ENCODE measurements around the gene RBM19.

Gene RBM19

DNA sequence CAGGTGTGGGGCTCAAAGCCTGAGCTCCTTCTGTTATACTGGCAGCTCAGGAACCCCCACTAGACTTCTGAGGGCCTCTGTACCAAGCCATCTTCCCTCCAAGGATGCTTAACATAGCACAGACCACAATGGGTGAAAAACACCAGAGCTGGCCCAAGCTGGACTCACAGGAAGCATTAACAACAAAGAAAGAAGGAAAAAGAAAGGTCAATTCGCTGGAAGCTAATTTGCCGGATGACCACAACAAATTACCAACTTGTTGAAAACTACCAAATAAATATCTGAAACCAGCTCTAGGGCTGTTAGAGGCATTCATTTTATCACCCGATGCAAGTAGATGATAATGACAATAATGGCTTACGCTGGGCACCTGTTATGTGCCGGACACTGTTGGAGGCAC is 48.7 kb downstream of the RBM19 start:
- H3K36me3 ChIP-seq (ENCODE audit: control insufficient read depth in 1 of 2, insufficient read depth in 2 of 2, low read length in 2 of 2), result peaks cover 5 to 36% of the 10 kb centered on the region in 2 donors

GRCh38 chr12:113914806-113915205 is 51.3 kb downstream of the RBM19 start:
- H3K36me3 ChIP-seq (ENCODE audit: control insufficient read depth in 1 of 2, insufficient read depth in 2 of 2, low read length in 2 of 2), result peaks cover 10 to 39% of the 10 kb centered on the region in 2 donors

More for the DNA sequence above, 48.7 kb downstream of the RBM19 start:
- no peak overlapping the region for H3K4me3 ChIP-seq (ENCODE audit: low read depth in 1 of 2, low read length in 2 of 2)
- no peaks in the 10 kb centered on the region for H3K9me3 ChIP-seq (ENCODE audit: control insufficient read depth in 1 of 2, low read length in 2 of 2)
- H3K27me3 ChIP-seq (ENCODE audit: control insufficient read depth in 1 of 2, insufficient read depth in 2 of 2, low read length in 2 of 2), result no peaks in the 10 kb centered on the region
- H3K27ac ChIP-seq (ENCODE audit: low read depth, low read length), result no peak overlapping the region
- no peaks in the 10 kb centered on the region for H3K4me1 ChIP-seq (ENCODE audit: control insufficient read depth in 1 of 2, insufficient read depth in 2 of 2, low read length in 2 of 2)
- no peak overlapping the region for H3K9ac ChIP-seq (ENCODE audit: low read depth in 1 of 2, low read length in 2 of 2)

DNA sequence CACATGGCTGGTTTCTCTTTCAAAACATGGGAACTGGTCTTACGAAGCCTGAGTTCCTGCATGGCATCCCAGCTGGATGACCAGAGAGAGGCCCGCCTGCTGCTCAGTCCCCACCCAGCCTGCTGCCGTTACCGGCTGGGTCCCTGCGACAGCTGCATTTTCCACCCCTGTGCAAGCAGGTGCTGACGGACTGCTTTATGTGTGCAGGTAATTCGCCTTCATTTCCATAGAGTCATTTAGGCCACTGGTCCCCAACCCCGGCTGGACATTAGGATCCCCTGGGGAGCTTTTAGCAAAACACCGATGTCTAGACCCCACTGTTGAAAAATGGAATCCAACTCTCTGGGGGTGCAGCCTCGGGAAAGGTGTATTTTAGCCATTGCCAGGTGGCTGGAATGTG is 51.9 kb downstream of the RBM19 start:
- Histone ChIP-seq H3K27ac (ENCODE audit: low read depth, low read length) (no peak overlapping the region), H3K9me3 (ENCODE audit: control insufficient read depth in 1 of 2, low read length in 2 of 2) (no peaks in the 10 kb centered on the region), H3K27me3 (ENCODE audit: control insufficient read depth in 1 of 2, insufficient read depth in 2 of 2, low read length in 2 of 2) (no peaks in the 10 kb centered on the region), H3K4me3 (ENCODE audit: low read depth in 1 of 2, low read length in 2 of 2) (no peak overlapping the region), H3K36me3 (ENCODE audit: control insufficient read depth in 1 of 2, insufficient read depth in 2 of 2, low read length in 2 of 2) (peaks cover 10 to 45% of the 10 kb centered on the region in 2 donors), H3K9ac (ENCODE audit: low read depth in 1 of 2, low read length in 2 of 2) (no peak overlapping the region), H3K4me1 (ENCODE audit: control insufficient read depth in 1 of 2, insufficient read depth in 2 of 2, low read length in 2 of 2) (no peaks in the 10 kb centered on the region)

More at GRCh38 chr12:113914806-113915205, 51.3 kb downstream of the RBM19 start:
- Histone ChIP-seq H3K4me3 (ENCODE audit: low read depth in 1 of 2, low read length in 2 of 2) (no peak overlapping the region), H3K27me3 (ENCODE audit: control insufficient read depth in 1 of 2, insufficient read depth in 2 of 2, low read length in 2 of 2) (no peaks in the 10 kb centered on the region), H3K9me3 (ENCODE audit: control insufficient read depth in 1 of 2, low read length in 2 of 2) (no peaks in the 10 kb centered on the region), H3K27ac (ENCODE audit: low read depth, low read length) (no peak overlapping the region), H3K4me1 (ENCODE audit: control insufficient read depth in 1 of 2, insufficient read depth in 2 of 2, low read length in 2 of 2) (no peaks in the 10 kb centered on the region), H3K9ac (ENCODE audit: low read depth in 1 of 2, low read length in 2 of 2) (no peak overlapping the region)

DNA sequence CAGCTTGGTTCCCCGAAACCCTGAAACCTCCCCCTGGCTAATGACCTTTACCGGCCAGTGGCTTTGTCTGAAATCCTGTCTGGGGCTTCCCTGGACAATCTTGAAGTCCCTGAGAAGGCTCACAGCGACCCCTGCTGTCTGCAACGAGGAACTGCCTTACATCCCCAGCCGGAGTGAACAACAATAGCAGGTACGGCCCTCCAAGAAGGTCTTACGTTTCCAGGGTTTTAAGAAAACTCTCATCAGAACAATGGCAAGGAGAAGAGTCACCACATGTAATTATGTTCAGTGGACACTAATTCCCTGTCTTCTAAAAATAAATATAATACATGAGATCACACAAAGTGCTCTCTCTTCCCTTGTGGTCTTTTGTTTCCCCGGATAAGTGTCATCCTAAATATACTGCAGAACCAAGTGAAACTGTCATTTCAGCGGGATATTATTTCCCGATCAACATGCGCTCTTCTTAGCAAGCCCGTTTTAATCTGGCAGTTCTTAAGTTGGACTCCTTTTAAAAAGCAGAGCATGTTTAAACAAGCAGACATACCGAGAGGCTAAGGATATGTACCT is 53.3 kb downstream of the RBM19 start:
- H3K9me3 ChIP-seq (ENCODE audit: control insufficient read depth in 1 of 2, low read length in 2 of 2), result no peaks in the 10 kb centered on the region

GRCh38 chr12:113911971-113912759 is 54.0 kb downstream of the RBM19 start:
- no peaks in the 10 kb centered on the region for H3K9me3 ChIP-seq (ENCODE audit: control insufficient read depth in 1 of 2, low read length in 2 of 2)
- H3K9ac ChIP-seq (ENCODE audit: low read depth in 1 of 2, low read length in 2 of 2), result no peak overlapping the region
- H3K4me1 ChIP-seq (ENCODE audit: control insufficient read depth in 1 of 2, insufficient read depth in 2 of 2, low read length in 2 of 2), result no peaks in the 10 kb centered on the region
- H3K4me3 ChIP-seq (ENCODE audit: low read depth in 1 of 2, low read length in 2 of 2), result no peak overlapping the region
- H3K27me3 ChIP-seq (ENCODE audit: control insufficient read depth in 1 of 2, insufficient read depth in 2 of 2, low read length in 2 of 2), result no peaks in the 10 kb centered on the region
- H3K36me3 ChIP-seq (ENCODE audit: control insufficient read depth in 1 of 2, insufficient read depth in 2 of 2, low read length in 2 of 2), result peaks cover 9 to 53% of the 10 kb centered on the region in 2 donors
- no peak overlapping the region for H3K27ac ChIP-seq (ENCODE audit: low read depth, low read length)

More for the DNA sequence above, 53.3 kb downstream of the RBM19 start:
- Histone ChIP-seq H3K4me3 (ENCODE audit: low read depth in 1 of 2, low read length in 2 of 2) (no peak overlapping the region), H3K4me1 (ENCODE audit: control insufficient read depth in 1 of 2, insufficient read depth in 2 of 2, low read length in 2 of 2) (no peaks in the 10 kb centered on the region), H3K9ac (ENCODE audit: low read depth in 1 of 2, low read length in 2 of 2) (no peak overlapping the region), H3K27me3 (ENCODE audit: control insufficient read depth in 1 of 2, insufficient read depth in 2 of 2, low read length in 2 of 2) (no peaks in the 10 kb centered on the region), H3K36me3 (ENCODE audit: control insufficient read depth in 1 of 2, insufficient read depth in 2 of 2, low read length in 2 of 2) (peaks cover 13 to 47% of the 10 kb centered on the region in 2 donors), H3K27ac (ENCODE audit: low read depth, low read length) (no peak overlapping the region)

GRCh38 chr12:113910751-113911272 is 55.3 kb downstream of the RBM19 start:
- Histone ChIP-seq H3K27me3 (ENCODE audit: control insufficient read depth in 1 of 2, insufficient read depth in 2 of 2, low read length in 2 of 2) (no peaks in the 10 kb centered on the region), H3K9me3 (ENCODE audit: control insufficient read depth in 1 of 2, low read length in 2 of 2) (no peaks in the 10 kb centered on the region), H3K4me1 (ENCODE audit: control insufficient read depth in 1 of 2, insufficient read depth in 2 of 2, low read length in 2 of 2) (no peaks in the 10 kb centered on the region), H3K36me3 (ENCODE audit: control insufficient read depth in 1 of 2, insufficient read depth in 2 of 2, low read length in 2 of 2) (peaks cover 16 to 63% of the 10 kb centered on the region in 2 donors), H3K27ac (ENCODE audit: low read depth, low read length) (no peak overlapping the region), H3K4me3 (ENCODE audit: low read depth in 1 of 2, low read length in 2 of 2) (no peak overlapping the region), H3K9ac (ENCODE audit: low read depth in 1 of 2, low read length in 2 of 2) (no peak overlapping the region)

GRCh38 chr12:113909776-113910420 is 56.2 kb downstream of the RBM19 start:
- H3K9ac ChIP-seq (ENCODE audit: low read depth in 1 of 2, low read length in 2 of 2), result no peak overlapping the region
- H3K27me3 ChIP-seq (ENCODE audit: control insufficient read depth in 1 of 2, insufficient read depth in 2 of 2, low read length in 2 of 2), result no peaks in the 10 kb centered on the region
- H3K27ac ChIP-seq (ENCODE audit: low read depth, low read length), result no peak overlapping the region
- H3K4me1 ChIP-seq (ENCODE audit: control insufficient read depth in 1 of 2, insufficient read depth in 2 of 2, low read length in 2 of 2), result no peaks in the 10 kb centered on the region
- H3K4me3 ChIP-seq (ENCODE audit: low read depth in 1 of 2, low read length in 2 of 2), result no peak overlapping the region
- H3K9me3 ChIP-seq (ENCODE audit: control insufficient read depth in 1 of 2, low read length in 2 of 2), result no peaks in the 10 kb centered on the region
- peaks cover 16 to 57% of the 10 kb centered on the region in 2 donors for H3K36me3 ChIP-seq (ENCODE audit: control insufficient read depth in 1 of 2, insufficient read depth in 2 of 2, low read length in 2 of 2)

DNA sequence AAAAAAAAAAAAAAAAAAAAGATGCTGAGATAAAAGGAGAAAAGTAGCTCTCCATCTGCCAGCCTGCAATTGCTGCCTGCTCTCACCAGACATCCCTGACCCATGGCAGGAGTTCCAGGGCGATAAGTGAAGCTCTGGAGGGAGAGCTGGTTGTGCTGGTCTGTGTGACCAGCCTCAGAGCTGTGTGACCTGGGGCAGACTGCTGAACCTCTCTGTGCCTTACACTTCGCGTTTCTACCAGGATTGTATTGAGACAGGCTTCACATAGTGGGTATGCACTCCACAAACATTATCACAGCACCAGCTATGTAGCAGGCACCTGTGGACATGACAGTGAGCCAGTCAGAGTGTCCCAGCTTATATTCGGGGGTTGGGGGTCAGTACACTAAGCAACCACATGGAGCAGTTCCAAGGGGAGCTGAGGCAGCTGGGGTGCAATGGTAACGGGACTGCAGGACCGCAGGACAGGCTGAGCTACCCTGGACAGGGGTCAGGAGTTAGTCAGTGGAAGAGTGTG is 57.5 kb downstream of the RBM19 start:
- H3K36me3 ChIP-seq (ENCODE audit: control insufficient read depth in 1 of 2, insufficient read depth in 2 of 2, low read length in 2 of 2), result peaks cover 19 to 56% of the 10 kb centered on the region in 2 donors
- H3K9me3 ChIP-seq (ENCODE audit: control insufficient read depth in 1 of 2, low read length in 2 of 2), result no peaks in the 10 kb centered on the region
- no peak overlapping the region for H3K9ac ChIP-seq (ENCODE audit: low read depth in 1 of 2, low read length in 2 of 2)
- H3K4me1 ChIP-seq (ENCODE audit: control insufficient read depth in 1 of 2, insufficient read depth in 2 of 2, low read length in 2 of 2), result no peaks in the 10 kb centered on the region
- H3K4me3 ChIP-seq (ENCODE audit: low read depth in 1 of 2, low read length in 2 of 2), result no peak overlapping the region
- H3K27me3 ChIP-seq (ENCODE audit: control insufficient read depth in 1 of 2, insufficient read depth in 2 of 2, low read length in 2 of 2), result no peaks in the 10 kb centered on the region
- no peak overlapping the region for H3K27ac ChIP-seq (ENCODE audit: low read depth, low read length)

DNA sequence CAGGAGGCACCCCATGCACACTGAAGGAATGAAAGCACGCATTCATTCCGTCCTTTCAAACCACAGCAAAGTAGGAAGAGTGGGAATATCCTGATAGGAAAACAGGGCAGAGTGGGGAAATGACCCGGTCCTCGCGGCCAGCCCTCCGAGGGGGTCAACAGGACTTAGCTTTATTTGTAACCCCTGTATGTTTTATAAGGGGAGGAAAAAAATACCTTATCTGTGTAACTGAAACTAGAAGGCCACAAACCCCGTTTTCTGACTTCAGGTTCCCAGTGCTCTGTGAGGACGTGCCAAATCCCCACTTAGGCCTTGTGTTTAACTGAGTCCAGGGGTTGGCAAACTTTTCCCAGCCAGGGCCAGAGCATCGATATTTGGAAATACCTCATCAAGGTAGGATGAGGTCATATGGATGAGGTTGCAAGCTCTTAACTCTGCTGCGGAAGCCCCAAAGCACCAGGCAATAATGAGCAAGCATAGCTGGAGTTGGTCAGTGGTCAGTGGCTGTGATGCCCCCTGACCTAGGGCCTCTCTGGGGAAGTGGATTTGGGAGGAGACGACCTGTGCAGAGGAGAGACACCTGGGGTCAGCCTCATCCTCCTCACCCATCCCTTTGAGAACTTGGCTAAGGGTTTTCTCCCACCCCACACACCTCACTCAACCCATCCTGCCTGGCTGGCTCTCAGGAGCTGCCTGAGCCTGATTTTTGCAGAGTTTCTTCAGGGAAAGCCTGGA is 58.5 kb downstream of the RBM19 start:
- no peaks in the 10 kb centered on the region for H3K27me3 ChIP-seq (ENCODE audit: control insufficient read depth in 1 of 2, insufficient read depth in 2 of 2, low read length in 2 of 2)
- no peak overlapping the region for H3K4me3 ChIP-seq (ENCODE audit: low read depth in 1 of 2, low read length in 2 of 2)
- H3K9ac ChIP-seq (ENCODE audit: low read depth in 1 of 2, low read length in 2 of 2), result no peak overlapping the region
- H3K4me1 ChIP-seq (ENCODE audit: control insufficient read depth in 1 of 2, insufficient read depth in 2 of 2, low read length in 2 of 2), result no peaks in the 10 kb centered on the region
- peaks cover 22 to 60% of the 10 kb centered on the region in 2 donors for H3K36me3 ChIP-seq (ENCODE audit: control insufficient read depth in 1 of 2, insufficient read depth in 2 of 2, low read length in 2 of 2)
- no peak overlapping the region for H3K27ac ChIP-seq (ENCODE audit: low read depth, low read length)
- H3K9me3 ChIP-seq (ENCODE audit: control insufficient read depth in 1 of 2, low read length in 2 of 2), result no peaks in the 10 kb centered on the region
